GM13977 (cell line): ENCODE results near the gene FAM89B.
A peak's percentile ranks its signal among the peaks of the same experiment; 100 is the strongest.

Source experiments
- DNase-seq: peaks from one replicate; pipeline ENCODE4 v3.0.0; 2012; ENCODE audit warnings: low spot score
- CTCF ChIP-seq: IDR thresholded peaks from 2 replicates; pipeline ENCODE4 v1.5.1; 2012; ENCODE audit warnings: mild to moderate bottlenecking, control low read depth; ENCODE audit not compliant: insufficient read depth; ENCODE audit errors: extremely low read depth, missing control alignments
- in situ Hi-C: fragments of 300-500 bp; cut with MboI; formaldehyde crosslinking; loops from one replicate; pipeline ENCODE4 v1.12.0; 2022; ENCODE audit warnings: low sequenced_read_pairs, low pct_unique_long_range_greater_than_20kb, mixed read lengths, inconsistent platforms; ENCODE audit not compliant: unreplicated experiment

The FAM89B gene

GRCh38 chr11:65591939-65592857, 19.9 kb downstream of the FAM89B start:
- no peak for DNase-seq
- no peak for TF ChIP-seq CTCF
- in situ Hi-C loops, result no loop called here

- in situ Hi-C loops, result no loop called here
- no peak for TF ChIP-seq CTCF
- no peak for DNase-seq
Observed at GRCh38 chr11:65592858-65593517, 20.6 kb downstream of the FAM89B start.

- DNase-seq, result peak; percentile 79
- in situ Hi-C loops, result no loop called here
- peak; percentile 64 for TF ChIP-seq CTCF
Observed at GRCh38 chr11:65593518-65594414, 21.4 kb downstream of the FAM89B start.

- in situ Hi-C loops, result no loop called here
- DNase-seq, result no peak
- TF ChIP-seq CTCF, result no peak
Observed at GRCh38 chr11:65595131-65595530, 22.8 kb downstream of the FAM89B start.

- in situ Hi-C loops, result no loop called here
Observed at GRCh38 chr11:65595543-65596281, 23.4 kb downstream of the FAM89B start, which contains the start of gene KCNK7. Gene KCNK7, minus strand, starts transcription at chr11:65595800. Its CDS starts 28 bp downstream, at chr11:65595772.

More at GRCh38 chr11:65595543-65596281, 23.4 kb downstream of the FAM89B start, which contains the start of gene KCNK7:
- TF ChIP-seq CTCF, result no peak
- DNase-seq, result no peak
